ELF-1 (cell line): ENCODE results near the gene HPSE2.

ENCODE experiments used
- DNase-seq: peaks from one replicate; pipeline ENCODE4 v3.0.0-alpha.2; 2016; ENCODE audit warnings: low read depth, low spot score

HPSE2 gene

DNA sequence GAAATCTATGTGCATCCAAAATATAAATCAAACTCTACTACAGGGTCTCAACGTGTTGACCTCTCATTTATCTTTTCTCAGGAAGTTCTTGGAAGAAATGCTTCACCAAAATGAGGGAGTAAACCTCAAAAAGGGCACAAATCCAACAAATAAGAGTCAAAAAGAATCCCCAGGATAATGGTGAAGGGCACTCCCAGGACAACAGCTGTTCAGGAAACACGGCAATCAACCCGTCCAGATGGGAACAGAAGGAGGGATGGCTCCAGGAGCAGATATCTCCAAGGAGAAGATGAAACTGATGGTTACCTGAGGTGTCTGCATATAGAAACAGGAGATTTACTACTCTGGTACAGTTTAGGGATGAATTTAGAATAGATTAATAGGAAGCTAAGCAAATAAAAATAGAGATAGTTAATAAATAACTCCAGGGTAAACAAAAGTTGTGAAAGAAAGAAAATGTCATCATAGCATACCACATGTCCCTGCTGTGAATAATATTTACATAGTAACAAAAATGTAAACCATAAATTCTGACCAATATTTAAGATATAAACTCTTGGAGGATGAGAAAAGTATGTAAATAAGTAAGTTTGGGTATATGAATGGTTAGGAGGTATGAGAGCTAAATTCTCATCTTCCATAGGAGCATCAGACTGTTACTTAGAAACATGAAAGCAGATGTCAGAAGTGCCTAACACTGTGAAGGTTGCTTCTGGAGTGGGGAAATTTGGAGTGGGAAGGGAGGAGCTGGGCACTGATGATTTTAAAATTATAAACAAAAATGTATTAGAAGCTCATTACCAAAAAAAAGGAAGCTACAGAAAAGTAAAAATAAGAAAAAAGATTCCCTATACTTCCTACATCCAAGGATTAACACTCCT is 551.4 kb downstream of the HPSE2 start:
- no peak for DNase-seq

DNA sequence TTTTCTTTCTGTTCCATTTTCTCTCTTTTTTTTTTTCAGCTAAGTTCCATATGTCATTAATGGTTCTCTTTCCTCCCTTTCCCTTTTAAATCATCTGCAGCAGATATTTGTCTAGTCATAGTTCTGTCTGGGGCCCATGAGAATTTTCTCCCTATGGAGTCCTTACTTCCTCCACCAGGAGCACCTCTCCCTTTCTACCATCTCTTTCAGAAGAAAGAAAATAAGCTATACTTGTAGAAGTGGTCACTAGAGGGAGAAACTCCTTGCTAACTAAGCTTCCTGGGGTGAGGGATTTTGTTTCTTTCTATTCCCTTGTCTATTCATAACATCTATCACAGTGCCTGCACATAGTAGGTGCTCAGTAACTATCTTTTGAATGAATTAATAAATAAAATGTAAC is 558.8 kb downstream of the HPSE2 start:
- DNase-seq = no peak

DNA sequence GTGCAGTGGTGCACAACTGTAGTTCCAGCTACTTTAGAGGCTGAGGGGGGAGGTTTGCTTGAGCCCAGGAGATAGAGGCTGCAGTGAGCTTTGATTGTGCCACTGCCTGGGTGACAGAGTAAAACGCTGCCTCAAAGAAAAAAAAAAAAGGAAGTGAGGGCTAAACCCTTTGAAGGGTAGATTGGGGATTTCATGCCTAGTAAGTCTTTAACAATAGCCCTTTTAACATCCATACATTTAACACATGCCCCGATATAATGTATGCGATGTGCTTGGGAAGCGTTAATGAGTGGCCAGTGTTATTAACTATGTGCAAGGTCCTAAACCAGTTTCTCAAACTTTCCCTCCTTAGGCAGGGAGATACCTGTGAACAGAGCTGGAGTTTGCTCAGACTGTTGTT is 559.8 kb downstream of the HPSE2 start:
- no peak for DNase-seq

DNA sequence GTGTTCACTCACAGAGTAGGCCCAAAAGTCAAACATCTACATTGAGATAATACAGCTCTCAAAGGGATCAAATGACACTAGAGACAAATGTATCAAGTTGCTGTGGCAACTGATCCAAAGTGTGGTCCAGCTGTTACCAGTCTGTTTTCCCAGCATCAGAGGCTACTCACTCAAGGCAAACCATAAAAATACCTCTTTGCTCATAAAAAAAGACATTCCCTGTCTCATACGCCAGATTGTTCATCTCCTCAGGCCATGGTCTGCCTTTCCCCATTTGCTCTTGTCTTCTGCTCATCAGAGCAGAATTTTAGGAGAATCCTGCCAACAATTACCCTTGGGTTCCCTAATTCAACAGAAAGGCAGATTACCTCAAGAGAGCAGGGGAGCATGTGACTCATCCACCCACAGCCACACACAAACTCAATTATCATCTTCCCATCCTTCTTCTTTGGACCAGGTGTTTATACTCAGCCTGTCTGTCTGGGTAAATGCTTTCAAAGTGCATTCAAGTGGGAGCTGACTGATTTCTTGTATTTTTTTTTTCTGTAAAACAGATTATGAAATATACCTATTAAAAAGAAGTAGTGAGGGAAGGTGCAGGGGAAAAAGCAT is 562.4 kb downstream of the HPSE2 start:
- no peak for DNase-seq

DNA sequence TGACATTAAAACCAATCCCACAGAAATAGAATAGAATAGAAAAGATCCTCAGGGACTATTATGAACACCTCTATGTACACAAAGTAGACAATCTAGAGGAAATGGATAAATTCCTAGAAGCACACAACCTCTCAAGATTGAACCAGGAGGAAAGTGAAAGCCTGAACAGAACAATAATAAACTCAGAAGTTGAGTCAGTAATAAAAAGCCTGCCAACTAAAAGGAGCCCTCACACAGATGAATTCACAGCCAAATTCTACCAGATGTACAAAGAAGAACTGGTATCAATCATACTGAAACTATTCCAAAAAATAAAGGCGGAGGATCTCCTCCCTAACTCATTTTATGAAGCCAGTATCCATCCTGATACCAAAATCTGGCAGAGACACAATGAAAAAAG is 568.6 kb downstream of the HPSE2 start:
- DNase-seq = no peak

DNA sequence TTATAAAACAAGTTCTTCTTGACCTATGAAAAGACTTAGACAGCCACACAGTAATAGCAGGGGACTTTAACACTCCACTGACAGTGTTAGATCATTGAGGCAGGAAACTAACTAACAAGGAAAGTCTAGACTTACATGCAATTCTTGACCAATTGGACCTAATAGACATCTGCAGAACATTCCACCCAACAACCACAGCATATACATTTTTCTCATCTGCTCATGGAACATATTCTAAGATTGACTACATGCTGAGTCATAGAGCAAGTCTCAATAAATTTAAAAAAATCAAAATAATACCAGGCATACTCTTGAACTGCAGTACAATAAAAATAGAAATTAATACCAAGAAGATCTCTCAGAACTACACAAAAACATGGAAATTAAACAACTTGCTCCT is 569.4 kb downstream of the HPSE2 start:
- DNase-seq = no peak

DNA sequence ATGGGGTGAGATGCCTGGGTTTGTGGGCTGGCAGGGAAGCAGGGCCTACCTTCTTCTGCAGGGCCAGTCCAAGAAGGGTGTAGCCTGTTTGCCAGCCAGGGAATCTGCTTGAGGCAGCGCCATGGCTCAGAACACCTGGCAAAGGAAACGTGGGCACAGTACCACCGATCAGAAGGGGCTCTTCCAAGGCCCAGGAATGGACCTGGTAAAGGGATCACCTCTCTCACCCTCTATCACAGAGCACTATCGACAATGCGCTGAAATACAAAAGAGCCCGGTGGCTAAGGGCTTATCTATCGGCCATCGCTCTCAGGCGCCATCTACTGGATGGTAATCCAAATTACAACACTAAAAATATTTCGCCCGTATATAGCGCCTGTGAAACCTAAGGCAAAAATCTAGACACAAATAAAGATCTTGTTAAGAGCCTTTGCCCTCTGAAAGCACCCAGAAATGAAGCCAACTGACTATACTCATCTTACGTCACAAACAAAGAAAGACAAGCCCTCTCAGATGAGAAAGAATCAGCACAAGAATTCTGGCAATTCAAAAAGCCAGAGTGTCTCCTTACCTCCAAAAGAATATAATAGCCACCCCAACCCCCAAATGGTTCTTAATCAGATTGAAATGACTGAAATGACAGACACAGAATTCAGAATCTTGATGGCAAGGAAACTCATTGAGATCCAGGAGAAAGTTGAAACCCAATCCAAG is 571.2 kb downstream of the HPSE2 start:
- peak; percentile 69 for DNase-seq

DNA sequence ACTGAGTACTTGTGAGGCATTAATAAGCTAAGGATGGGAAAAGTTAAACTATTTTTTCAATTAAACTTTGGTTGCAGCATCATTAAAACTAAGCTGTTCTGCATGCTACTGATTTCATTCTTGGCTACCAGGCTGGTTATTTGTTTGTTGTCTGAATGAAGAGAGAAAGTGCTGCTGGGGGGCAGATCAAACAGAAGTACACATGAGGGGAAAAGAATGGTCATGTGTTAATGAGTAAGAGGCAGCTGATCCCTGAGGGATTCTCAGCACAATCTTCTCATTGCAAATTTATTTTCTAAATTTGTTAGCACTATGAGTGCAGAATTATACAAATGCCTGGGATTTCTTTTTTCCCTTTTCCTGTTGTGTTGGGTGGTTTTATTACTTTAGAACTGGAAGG is 575.7 kb downstream of the HPSE2 start:
- no peak for DNase-seq

DNA sequence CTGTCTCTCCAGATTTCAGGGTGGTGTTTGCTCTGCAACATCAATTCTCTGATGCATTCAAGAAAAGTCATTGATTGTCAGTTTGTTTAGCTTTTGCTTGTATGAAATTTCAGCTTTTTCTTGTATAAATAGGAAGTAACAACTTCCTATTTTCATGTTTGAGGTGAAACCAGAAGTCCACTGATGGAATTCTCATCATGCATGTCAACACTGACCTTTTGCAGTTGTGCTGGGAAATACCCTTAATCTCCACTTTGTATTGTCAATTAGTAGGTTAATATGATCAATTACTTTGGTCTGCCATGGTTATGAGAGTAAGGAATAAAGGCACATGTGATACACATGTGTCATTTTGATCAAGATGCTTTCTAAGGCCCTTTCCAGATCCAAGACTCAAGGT is 580.2 kb downstream of the HPSE2 start:
- no peak for DNase-seq

DNA sequence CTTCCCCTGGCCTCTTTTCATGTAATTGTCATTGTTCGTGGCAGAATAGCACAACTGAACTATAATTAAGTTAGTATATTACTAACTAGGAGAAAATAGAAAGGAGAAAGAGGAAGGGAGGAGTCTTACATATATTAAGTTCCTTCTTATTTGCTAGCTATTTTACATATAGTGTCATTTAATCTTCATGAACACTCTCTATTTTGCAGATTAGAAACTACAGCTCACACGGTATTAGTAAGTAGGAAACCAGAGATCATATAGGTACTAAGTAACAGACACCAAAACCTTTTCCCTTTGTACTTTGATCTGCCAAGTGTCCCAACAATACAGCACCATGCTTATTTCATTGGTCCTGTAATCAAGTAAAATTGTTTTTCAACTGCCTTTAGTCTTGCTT is 586.5 kb downstream of the HPSE2 start:
- DNase-seq = no peak

DNA sequence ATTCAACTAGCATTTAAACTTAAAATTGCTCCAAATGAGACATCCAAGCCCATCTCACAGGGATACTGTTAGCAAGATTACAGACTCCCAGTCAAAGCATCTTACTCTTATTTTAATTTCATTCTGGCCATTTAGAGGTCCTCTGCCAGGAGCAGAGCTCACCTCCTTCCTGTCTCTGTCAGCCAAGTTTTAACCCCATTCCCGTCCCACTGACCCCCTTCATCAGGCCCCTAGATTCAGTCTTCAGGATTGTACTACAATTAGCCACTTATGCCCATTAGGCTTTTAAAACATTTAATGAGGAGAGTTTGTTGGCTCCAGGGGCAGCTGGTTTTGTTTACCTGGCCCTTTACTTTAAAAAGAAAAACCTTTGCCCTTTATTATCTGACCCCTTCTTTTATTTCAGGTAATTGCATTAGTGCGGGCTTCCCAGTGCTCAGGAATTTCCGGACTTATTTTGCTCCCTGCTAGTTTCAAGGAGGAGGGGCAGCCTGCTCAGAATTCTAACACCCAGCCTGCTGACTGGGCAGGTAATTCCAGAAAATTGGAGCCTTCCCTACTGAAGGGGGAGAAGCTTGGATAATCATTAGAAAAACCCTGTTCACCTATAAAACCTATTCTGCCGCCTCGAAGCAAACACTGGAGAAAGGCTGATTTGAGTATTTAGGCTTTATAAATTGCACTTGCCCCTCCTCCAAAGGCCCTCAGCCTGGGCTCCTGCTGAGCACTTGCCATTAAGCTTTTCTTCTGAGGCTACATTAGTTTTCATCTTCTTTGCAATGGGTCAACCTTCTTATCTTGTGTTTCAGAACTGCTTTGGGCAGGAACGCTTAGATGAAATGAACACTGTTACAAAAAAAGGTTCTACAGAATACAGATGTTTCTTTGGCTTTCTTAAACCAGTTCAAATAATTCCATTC is 588.4 kb downstream of the HPSE2 start:
- peak; percentile 78 for DNase-seq

DNA sequence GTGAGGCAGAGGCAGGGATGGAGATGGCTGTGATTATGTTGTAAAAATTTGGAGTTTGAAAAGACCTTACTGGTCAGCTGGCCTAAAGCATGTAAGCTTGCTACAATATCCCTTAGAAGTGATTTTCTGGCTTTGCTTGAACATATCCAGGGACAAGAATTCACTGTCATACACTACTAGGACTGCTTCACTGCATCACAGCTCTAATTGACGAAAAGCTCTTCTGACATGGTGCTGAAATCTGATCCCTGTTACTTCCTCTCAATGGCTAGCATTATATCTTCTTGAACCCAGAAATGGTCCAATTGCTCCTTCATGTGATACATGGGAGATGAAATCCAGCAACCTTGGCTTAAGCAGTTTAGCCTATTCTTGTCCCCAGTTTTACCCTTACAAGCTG is 591.2 kb downstream of the HPSE2 start:
- DNase-seq = no peak

DNA sequence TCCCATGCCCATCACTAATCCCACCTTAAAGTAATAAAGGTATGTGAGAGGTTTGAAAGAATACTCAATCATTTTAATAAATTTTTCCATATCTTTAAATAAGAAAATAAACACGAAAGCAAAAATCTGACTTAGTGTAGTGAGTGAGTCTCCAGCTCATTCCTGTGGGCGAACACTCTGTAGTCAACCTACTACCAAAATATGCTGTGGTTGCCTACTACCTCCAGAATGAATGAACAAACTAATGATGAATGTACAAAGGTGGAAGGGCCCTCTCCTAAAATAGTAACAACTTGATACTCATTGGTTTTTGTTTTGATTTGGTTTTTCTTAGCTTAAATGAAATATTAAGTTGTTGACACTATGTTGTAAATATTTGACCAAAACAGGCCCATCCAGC is 593.4 kb downstream of the HPSE2 start:
- DNase-seq = no peak

DNA sequence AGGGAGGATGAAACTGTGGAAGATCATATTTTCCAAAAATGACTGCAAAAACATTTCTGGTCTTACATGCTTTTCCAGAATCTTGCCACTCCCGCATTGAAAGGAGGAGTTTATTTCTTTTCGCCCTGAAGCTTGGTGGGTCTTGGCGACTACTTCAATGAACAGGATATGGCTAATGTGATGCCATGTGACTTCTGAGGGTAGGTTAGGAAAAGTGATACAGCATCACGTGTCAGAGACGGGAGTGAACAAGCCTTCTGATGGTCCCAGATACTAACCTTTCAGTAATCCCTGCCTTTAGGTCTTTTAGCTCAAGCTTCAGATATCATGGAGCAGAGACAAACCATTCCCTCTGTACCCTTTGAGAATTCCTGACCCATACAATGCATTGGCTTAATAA is 596.7 kb downstream of the HPSE2 start:
- no peak for DNase-seq

DNA sequence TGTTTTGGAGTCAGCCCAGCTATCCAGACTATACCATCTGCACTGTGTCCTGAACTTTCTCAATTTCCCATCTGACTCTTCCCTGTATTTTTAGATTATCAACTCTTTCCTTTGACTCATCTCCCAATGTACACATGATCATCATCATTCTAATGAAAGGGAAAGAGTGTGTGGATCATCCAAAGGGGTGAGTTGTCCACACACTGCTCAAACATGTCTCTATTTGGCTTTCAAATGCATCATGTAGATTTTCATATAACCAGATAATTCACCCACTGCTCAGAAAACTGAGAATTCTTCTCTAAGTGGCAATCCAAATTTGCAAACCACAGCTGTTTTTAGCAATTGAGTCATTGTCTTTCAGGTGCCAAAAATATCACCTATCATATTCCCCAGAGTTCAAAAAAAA is 598.7 kb downstream of the HPSE2 start:
- no peak for DNase-seq

DNA sequence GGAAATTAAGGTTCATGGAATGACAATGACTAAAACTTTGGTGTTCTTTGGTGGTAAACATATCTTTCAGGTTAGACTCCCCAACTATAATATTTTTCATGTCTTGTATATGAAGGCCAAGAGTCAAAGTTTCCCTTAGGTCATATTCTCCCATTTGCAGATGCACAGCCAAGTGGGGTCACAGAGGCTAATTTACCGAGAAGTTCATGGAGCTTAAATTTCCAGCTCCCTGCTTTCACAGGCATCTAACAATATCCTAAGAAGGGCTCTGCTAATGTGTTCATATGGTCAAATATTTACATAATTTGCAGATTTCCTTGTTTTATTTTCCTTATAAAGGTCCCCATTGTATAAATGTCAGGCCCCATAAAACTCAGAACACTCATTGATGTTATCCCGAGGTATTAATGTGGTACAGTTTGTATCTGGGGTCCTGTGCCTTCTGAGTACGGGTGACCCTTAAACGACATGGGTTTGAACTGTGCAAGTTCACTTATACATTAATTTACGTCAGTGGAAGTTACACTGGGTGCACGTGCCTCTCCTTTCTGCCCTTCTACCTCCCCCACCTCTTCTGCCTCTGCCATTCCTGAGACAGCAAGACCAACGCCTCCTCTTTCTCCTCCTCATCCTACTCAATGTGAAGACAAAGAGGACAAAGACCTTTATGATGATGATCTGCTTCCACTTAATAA is 603.0 kb downstream of the HPSE2 start:
- DNase-seq = no peak

DNA sequence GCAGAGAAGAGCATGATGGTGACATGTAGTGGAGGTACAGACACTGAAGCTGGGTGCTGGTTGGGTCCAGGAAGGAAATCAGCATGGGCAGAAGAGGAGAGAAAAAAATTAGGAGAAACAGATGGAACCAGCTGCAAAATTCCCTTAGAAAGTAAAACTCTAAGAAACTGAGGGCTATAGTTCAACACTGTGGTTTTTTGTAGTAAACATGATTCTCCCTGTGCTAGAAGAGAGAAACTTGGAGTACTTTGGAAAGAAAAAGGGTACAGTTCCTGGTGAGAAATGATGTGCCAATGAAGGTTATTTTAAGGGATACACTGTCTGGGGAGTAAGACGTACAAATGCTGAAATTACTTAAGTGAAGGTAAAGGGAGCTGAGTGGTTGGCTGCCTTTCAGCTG is 607.4 kb downstream of the HPSE2 start:
- no peak for DNase-seq

DNA sequence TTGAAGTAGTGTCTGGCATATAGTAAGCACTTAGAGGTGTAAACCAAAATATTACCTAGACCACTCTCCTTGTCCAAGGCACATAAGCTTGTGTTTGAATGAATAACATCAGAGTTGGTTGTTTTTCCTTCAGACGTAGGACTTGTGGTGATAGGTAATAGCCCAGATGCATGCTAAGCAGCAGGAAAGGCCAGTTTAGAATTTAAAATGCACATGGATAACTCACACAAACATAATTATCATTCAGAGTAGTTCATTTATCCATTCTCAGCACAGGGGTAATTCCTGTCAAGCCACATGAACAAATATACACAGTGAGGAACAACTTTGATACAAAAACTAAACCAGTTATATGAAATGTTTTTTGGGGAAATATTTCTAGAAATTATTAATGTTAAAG is 607.9 kb downstream of the HPSE2 start:
- DNase-seq = no peak

DNA sequence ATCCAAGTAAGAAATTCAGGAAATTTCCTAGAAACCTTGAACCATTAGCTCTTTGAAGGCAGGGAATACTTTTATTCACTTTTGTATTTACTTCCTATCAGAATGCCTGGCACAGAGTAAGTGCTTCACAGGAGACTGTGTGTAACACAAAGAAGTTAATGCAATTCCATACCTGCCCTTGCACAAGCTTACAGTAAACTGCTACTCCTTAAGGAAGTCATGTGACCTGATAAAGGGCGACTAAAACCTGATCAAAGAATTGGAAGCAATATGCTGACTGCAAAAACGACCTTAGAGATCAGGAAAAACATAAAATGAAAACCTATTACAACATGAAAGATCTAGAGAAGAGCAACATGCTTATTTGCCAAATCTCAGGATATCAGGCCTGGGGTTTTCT is 610.7 kb downstream of the HPSE2 start:
- no peak for DNase-seq

DNA sequence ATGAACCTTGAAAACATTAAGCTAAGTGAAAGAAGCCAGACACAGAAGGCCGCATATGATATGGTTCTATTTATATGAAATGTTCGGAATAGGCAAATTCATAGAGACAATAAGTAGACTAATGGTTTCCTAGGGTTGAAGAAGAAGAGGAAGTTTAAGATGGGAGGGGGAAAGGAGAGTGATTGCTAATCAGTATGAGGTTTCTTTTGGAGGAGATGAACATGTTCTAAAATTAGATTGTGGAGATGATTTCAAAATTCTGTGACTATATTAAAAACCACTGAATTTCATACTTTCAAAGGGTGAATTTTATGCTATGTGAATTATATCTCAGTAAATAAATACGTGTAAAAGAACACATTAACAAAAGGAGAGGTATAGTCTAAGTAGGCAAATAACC is 612.5 kb downstream of the HPSE2 start:
- no peak for DNase-seq

DNA sequence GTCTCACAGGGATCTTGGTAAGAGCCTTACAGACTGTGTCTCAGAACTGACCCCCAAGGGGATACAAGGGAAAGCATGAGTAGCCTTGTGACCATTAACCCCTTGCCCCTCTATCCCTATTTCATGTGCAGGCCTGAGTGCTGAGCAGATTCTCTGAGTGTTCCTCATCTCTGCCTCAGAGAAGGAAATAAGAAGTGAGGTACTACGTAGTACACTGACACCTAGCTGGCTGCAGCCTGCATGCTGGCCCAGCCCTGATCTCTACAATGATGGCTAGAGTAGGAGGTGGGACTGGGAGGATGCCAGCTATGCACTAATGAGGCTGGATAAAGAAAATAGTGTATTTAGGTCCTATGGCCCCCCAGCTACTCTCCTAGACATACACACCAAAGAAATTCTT is 614.0 kb downstream of the HPSE2 start:
- no peak for DNase-seq
